CD1c-positive myeloid dendritic cell (primary cell): ENCODE data around the gene SLCO4C1.

ENCODE experiments used
- DNase-seq: peaks from one replicate; pipeline ENCODE4 v3.0.0-alpha.2; 2016; ENCODE audit errors: extremely low spot score

SLCO4C1 gene

GRCh38 chr5:102271759-102272158 is 24.3 kb downstream of the SLCO4C1 start:
- no peak for DNase-seq

GRCh38 chr5:102270036-102270435 is 26.0 kb downstream of the SLCO4C1 start:
- DNase-seq, result no peak

- DNase-seq, result no peak
Measured at GRCh38 chr5:102262688-102263087, 33.4 kb downstream of the SLCO4C1 start.

- no peak for DNase-seq
Measured at GRCh38 chr5:102249381-102249780, 46.7 kb downstream of the SLCO4C1 start.

- DNase-seq, result no peak
Measured at GRCh38 chr5:102243213-102243612, 52.9 kb downstream of the SLCO4C1 start.

GRCh38 chr5:102241809-102242421 is 54.2 kb downstream of the SLCO4C1 start:
- no peak for DNase-seq

- peak; percentile 2 for DNase-seq
Measured at GRCh38 chr5:102231693-102232619, 64.1 kb downstream of the SLCO4C1 start.

GRCh38 chr5:102229685-102230084 is 66.4 kb downstream of the SLCO4C1 start:
- DNase-seq, result no peak

- DNase-seq, result no peak
Measured at GRCh38 chr5:102226321-102226720, 69.8 kb downstream of the SLCO4C1 start.

- DNase-seq, result peak; percentile 58
Measured at GRCh38 chr5:102223542-102224477, 72.3 kb downstream of the SLCO4C1 start.

- no peak for DNase-seq
Measured at GRCh38 chr5:102222772-102223171, 73.3 kb downstream of the SLCO4C1 start.

GRCh38 chr5:102221949-102222348 is 74.1 kb downstream of the SLCO4C1 start:
- no peak for DNase-seq

- no peak for DNase-seq
Measured at GRCh38 chr5:102218159-102218558, 77.9 kb downstream of the SLCO4C1 start.

- DNase-seq, result no peak
Measured at GRCh38 chr5:102216678-102217077, 79.4 kb downstream of the SLCO4C1 start.

GRCh38 chr5:102211165-102211564 is 84.9 kb downstream of the SLCO4C1 start:
- peak; percentile 61 for DNase-seq

- no peak for DNase-seq
Measured at GRCh38 chr5:102200861-102201260, 95.2 kb downstream of the SLCO4C1 start.

- no peak for DNase-seq
Measured at GRCh38 chr5:102196481-102196880, 99.6 kb downstream of the SLCO4C1 start.
